ENCODE measurements around the gene ZFP57. TPM values are rescaled to one million over a fixed set of nuclear protein-coding genes. Genes with fewer than 3 reads are reported as not detected.

The ZFP57 gene
- total RNA-seq, 1 experiment from 2014 or later = 6.4 TPM

- DNase-seq (ENCODE audit: low spot score) = no peak
- ATAC-seq = no peak
- ChIA-PET CTCF (interaction anchor here (1.0 to 8.8 kb wide), 4 partner anchors 12 to 36 kb away, joined by 3 to 192 read pairs (median 5); no protein-coding TSS in a partner anchor), POLR2A (interaction anchor here (0.7 to 1.2 kb wide), 2 partner anchors 15 to 31 kb away, joined by 3 read pairs; partner anchors contain the start of gene GABBR1)
- peak overlapping the region; percentile 94 for H3K27ac Mint-ChIP-seq
- no peaks in the 10 kb centered on the region for H3K36me3 Mint-ChIP-seq
- H3K4me1 Mint-ChIP-seq = peaks cover 76% of the 10 kb centered on the region
- TF ChIP-seq, protein P1, sequence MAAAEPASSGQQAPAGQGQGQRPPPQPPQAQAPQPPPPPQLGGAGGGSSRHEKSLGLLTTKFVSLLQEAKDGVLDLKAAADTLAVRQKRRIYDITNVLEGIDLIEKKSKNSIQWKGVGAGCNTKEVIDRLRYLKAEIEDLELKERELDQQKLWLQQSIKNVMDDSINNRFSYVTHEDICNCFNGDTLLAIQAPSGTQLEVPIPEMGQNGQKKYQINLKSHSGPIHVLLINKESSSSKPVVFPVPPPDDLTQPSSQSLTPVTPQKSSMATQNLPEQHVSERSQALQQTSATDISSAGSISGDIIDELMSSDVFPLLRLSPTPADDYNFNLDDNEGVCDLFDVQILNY (CRISPR knock-in tag; IDR thresholded peaks at IDR 0.05) = no peak
- TF ChIP-seq GABPB1 (CRISPR knock-in tag; IDR thresholded peaks at IDR 0.05) = no peak
- no peak for TF ChIP-seq FOXP4 (CRISPR knock-in tag; IDR thresholded peaks at IDR 0.05)
- TF ChIP-seq GRHL2 (CRISPR knock-in tag; IDR thresholded peaks at IDR 0.05; ENCODE audit: insufficient replicate concordance, severe bottlenecking) = no peak
- no peak for TF ChIP-seq FOXP1 (CRISPR knock-in tag; IDR thresholded peaks at IDR 0.05; ENCODE audit: borderline replicate concordance)
- TF ChIP-seq SMAD4 (CRISPR knock-in tag; IDR thresholded peaks at IDR 0.05) = no peak
- TF ChIP-seq, protein P2, sequence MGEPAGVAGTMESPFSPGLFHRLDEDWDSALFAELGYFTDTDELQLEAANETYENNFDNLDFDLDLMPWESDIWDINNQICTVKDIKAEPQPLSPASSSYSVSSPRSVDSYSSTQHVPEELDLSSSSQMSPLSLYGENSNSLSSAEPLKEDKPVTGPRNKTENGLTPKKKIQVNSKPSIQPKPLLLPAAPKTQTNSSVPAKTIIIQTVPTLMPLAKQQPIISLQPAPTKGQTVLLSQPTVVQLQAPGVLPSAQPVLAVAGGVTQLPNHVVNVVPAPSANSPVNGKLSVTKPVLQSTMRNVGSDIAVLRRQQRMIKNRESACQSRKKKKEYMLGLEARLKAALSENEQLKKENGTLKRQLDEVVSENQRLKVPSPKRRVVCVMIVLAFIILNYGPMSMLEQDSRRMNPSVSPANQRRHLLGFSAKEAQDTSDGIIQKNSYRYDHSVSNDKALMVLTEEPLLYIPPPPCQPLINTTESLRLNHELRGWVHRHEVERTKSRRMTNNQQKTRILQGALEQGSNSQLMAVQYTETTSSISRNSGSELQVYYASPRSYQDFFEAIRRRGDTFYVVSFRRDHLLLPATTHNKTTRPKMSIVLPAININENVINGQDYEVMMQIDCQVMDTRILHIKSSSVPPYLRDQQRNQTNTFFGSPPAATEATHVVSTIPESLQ (CRISPR knock-in tag; IDR thresholded peaks at IDR 0.05) = no peak
- no peak for TF ChIP-seq TP53 (CRISPR knock-in tag; IDR thresholded peaks at IDR 0.05)
- TF ChIP-seq, protein P3, sequence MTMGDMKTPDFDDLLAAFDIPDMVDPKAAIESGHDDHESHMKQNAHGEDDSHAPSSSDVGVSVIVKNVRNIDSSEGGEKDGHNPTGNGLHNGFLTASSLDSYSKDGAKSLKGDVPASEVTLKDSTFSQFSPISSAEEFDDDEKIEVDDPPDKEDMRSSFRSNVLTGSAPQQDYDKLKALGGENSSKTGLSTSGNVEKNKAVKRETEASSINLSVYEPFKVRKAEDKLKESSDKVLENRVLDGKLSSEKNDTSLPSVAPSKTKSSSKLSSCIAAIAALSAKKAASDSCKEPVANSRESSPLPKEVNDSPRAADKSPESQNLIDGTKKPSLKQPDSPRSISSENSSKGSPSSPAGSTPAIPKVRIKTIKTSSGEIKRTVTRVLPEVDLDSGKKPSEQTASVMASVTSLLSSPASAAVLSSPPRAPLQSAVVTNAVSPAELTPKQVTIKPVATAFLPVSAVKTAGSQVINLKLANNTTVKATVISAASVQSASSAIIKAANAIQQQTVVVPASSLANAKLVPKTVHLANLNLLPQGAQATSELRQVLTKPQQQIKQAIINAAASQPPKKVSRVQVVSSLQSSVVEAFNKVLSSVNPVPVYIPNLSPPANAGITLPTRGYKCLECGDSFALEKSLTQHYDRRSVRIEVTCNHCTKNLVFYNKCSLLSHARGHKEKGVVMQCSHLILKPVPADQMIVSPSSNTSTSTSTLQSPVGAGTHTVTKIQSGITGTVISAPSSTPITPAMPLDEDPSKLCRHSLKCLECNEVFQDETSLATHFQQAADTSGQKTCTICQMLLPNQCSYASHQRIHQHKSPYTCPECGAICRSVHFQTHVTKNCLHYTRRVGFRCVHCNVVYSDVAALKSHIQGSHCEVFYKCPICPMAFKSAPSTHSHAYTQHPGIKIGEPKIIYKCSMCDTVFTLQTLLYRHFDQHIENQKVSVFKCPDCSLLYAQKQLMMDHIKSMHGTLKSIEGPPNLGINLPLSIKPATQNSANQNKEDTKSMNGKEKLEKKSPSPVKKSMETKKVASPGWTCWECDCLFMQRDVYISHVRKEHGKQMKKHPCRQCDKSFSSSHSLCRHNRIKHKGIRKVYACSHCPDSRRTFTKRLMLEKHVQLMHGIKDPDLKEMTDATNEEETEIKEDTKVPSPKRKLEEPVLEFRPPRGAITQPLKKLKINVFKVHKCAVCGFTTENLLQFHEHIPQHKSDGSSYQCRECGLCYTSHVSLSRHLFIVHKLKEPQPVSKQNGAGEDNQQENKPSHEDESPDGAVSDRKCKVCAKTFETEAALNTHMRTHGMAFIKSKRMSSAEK (CRISPR knock-in tag; IDR thresholded peaks at IDR 0.05; ENCODE audit: borderline replicate concordance) = no peak
- TF ChIP-seq HMGXB4 (CRISPR knock-in tag; IDR thresholded peaks at IDR 0.05) = no peak
- TF ChIP-seq NR3C1 (CRISPR knock-in tag; conservative IDR thresholded peaks at IDR 0.05; ENCODE audit: low read depth) = no peak
- no peak for TF ChIP-seq NFATC4 (CRISPR knock-in tag; IDR thresholded peaks at IDR 0.05)
- TF ChIP-seq USF1 (CRISPR knock-in tag; IDR thresholded peaks at IDR 0.05) = no peak
- no peaks in the 10 kb centered on the region for H3K9me3 Mint-ChIP-seq
- peaks cover 6% of the 10 kb centered on the region for H3K27me3 Mint-ChIP-seq (ENCODE audit: low read depth)
- H3K4me3 Mint-ChIP-seq = no peak overlapping the region
Measured at GRCh38 chr6:29663300-29664042, 17.5 kb downstream of the ZFP57 start.

All from WTC11 (cell line).